NCI-H82 (cell line): Measurements from ENCODE around the gene CLCNKB.
"Not testable (repeated sequence)": the region's sequence is repeated elsewhere in the genome, so short reads cannot be mapped to it uniquely, and the experiment has no call there.

Source experiments
- DNase-seq: peaks from one replicate; lab custom pipeline; 2025; lab: John Stamatoyannopoulos, UW

CLCNKB gene

GRCh38 chr1:16033103-16033632, 10.4 kb upstream of the CLCNKB start:
- DNase-seq: not testable (repeated sequence)

- not testable (repeated sequence) for DNase-seq
Observed at GRCh38 chr1:16036461-16036860, 7.1 kb upstream of the CLCNKB start.

GRCh38 chr1:16038620-16038912, 5.0 kb upstream of the CLCNKB start:
- no peak for DNase-seq

GRCh38 chr1:16039871-16040270, 3.7 kb upstream of the CLCNKB start:
- DNase-seq: not testable (repeated sequence)

- no peak for DNase-seq
Observed at GRCh38 chr1:16041200-16041599, 2.4 kb upstream of the CLCNKB start.

GRCh38 chr1:16042096-16042495, 1.5 kb upstream of the CLCNKB start:
- no peak for DNase-seq

- not testable (repeated sequence) for DNase-seq
Observed at GRCh38 chr1:16042654-16043053, 928 bp upstream of the CLCNKB start.

GRCh38 chr1:16043950-16044349, 368 bp downstream of the CLCNKB start:
- no peak for DNase-seq

GRCh38 chr1:16046842-16047241, 3.3 kb downstream of the CLCNKB start:
- peak; percentile 60 for DNase-seq

- DNase-seq: no peak
Observed at GRCh38 chr1:16047791-16048475, 4.4 kb downstream of the CLCNKB start.

- peak; percentile 97 for DNase-seq
Observed at GRCh38 chr1:16048573-16049189, 5.1 kb downstream of the CLCNKB start.

- DNase-seq: no peak
Observed at GRCh38 chr1:16050328-16050727, 6.7 kb downstream of the CLCNKB start.

- no peak for DNase-seq
Observed at GRCh38 chr1:16051039-16051438, 7.5 kb downstream of the CLCNKB start.

- not testable (repeated sequence) for DNase-seq
Observed at GRCh38 chr1:16051949-16052348, 8.4 kb downstream of the CLCNKB start.

GRCh38 chr1:16053781-16054502, 10.4 kb downstream of the CLCNKB start:
- DNase-seq: no peak

GRCh38 chr1:16054598-16055540, 11.3 kb downstream of the CLCNKB start:
- DNase-seq: no peak

GRCh38 chr1:16055613-16056520, 12.3 kb downstream of the CLCNKB start:
- DNase-seq: peak; percentile 97

GRCh38 chr1:16056521-16056912, 12.9 kb downstream of the CLCNKB start:
- not testable (repeated sequence) for DNase-seq

GRCh38 chr1:16057314-16057915, 13.8 kb downstream of the CLCNKB start:
- not testable (repeated sequence) for DNase-seq

GRCh38 chr1:16058394-16059120, 15.0 kb downstream of the CLCNKB start:
- not testable (repeated sequence) for DNase-seq
